OCI-LY3 (cell line): ENCODE results near the gene LMTK2.

Source experiments
- H2AFZ ChIP-seq: fragments of 200-600, 300-600 bp; shearing (Covaris generic); 2 replicates; pipeline ENCODE4 v1.6.0; 2014; ENCODE audit warnings: antibody characterized with exemption, low read depth, low read length
- H3K27ac ChIP-seq: fragments of 200-600, 300-600 bp; sonication (generic); 2 replicates; pipeline ENCODE4 v1.5.1; 2014; ENCODE audit warnings: mild to moderate bottlenecking, low read length, moderate library complexity, mixed read lengths
- H3K27me3 ChIP-seq: fragments of 200-600, 300-600 bp; sonication (generic); 2 replicates; pipeline ENCODE4 v1.6.1; 2014; ENCODE audit warnings: low read depth, low read length, mixed read lengths
- H3K36me3 ChIP-seq: fragments of 200-600, 300-600 bp; sonication (generic); replicated peaks from 2 replicates; pipeline ENCODE3; 2014; ENCODE audit warnings: low read depth, low read length, mixed read lengths
- H3K4me1 ChIP-seq: fragments of 300-600, 200-600 bp; sonication (generic); 2 replicates; pipeline ENCODE4 v1.6.1; 2014; ENCODE audit warnings: low read length, mixed read lengths
- H3K4me2 ChIP-seq: fragments of 200-600, 300-600 bp; sonication (generic); 2 replicates; pipeline ENCODE4 v1.6.1; 2014; ENCODE audit warnings: low read length, mixed read lengths
- H3K4me3 ChIP-seq: fragments of 300-600, 200-600 bp; sonication (generic); 2 replicates; pipeline ENCODE4 v1.5.1; 2014; ENCODE audit warnings: antibody characterized with exemption, mild to moderate bottlenecking, low read length, moderate library complexity
- H3K79me2 ChIP-seq: fragments of 300-600, 200-600 bp; shearing (Covaris generic); 2 replicates; pipeline ENCODE4 v1.6.1; 2014; ENCODE audit warnings: mild to moderate bottlenecking, low read length, mixed read lengths
- H3K9ac ChIP-seq: fragments of 300-600, 200-600 bp; shearing (Covaris generic); 2 replicates; pipeline ENCODE4 v1.6.0; 2014; ENCODE audit warnings: mild to moderate bottlenecking, low read length, moderate library complexity
- H3K9me3 ChIP-seq: fragments of 200-600, 300-600 bp; shearing (Covaris generic); 2 replicates; pipeline ENCODE4 v1.6.1; 2014; ENCODE audit warnings: low read length, mixed read lengths; ENCODE audit not compliant: insufficient read depth
- H4K20me1 ChIP-seq: fragments of 200-600, 300-600 bp; sonication (generic); 2 replicates; pipeline ENCODE4 v1.6.1; 2016; ENCODE audit warnings: low read length, mixed read lengths; ENCODE audit not compliant: insufficient read depth
- EZH2phosphoT487 ChIP-seq: fragments of 200-600 bp; shearing (Covaris generic); IDR thresholded peaks from 2 replicates; pipeline ENCODE4 v1.6.1; 2018; ENCODE audit warnings: antibody characterized with exemption, mixed run types, low read depth
- TF ChIP-seq, protein P1 (sequence below): fragments of 200-600, 300-600 bp; sonication (generic); IDR thresholded peaks from 2 replicates; pipeline ENCODE4 v1.5.1; 2014; ENCODE audit warnings: antibody characterized with exemption, low read length, low read depth

Gene LMTK2

DNA sequence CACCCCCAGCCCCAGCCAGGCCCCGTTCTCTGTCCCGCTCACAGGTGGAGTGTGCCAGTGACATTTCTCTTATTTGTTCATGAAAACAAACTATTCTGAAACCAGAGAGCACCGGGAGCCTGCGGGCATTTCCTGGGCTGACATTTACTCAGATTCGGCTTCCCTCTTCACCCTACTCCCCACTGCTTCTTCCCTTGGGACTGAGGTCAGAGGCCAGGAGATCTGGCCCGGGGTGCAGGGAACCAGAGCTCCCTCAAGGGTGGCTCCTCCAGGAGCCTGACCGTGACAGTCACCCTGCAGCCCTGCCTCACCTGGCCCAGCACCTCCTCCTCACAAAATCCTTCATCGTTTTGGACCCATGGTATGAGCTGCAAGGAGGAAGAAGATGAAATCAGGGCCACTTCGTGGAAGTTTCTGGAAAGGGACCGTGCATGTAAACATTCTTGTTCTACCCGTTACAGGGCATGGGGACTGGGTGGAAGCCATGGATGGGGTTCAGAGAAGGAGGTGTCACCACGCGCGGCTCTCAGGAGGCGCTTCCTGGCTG lies 116.8 kb downstream of the LMTK2 start:
- Histone ChIP-seq H3K36me3 (no peaks in the 10 kb centered on the region), H2AFZ (no peak overlapping the region), H3K27me3 (peaks cover 9% of the 10 kb centered on the region), H3K27ac (no peak overlapping the region), H3K4me3 (no peak overlapping the region), H3K79me2 (no peaks in the 10 kb centered on the region), H3K4me1 (peaks cover under 1% of the 10 kb centered on the region; the same call in 1 of the 2 replicates), H4K20me1 (0 out of 2 replicates have a peak, but pooled peaks cover 6% of the 10 kb centered on the region), H3K9ac (no peak overlapping the region), H3K4me2 (no peak overlapping the region), H3K9me3 (no peaks in the 10 kb centered on the region)
- TF ChIP-seq EZH2phosphoT487 = no peak
- TF ChIP-seq, protein P1, sequence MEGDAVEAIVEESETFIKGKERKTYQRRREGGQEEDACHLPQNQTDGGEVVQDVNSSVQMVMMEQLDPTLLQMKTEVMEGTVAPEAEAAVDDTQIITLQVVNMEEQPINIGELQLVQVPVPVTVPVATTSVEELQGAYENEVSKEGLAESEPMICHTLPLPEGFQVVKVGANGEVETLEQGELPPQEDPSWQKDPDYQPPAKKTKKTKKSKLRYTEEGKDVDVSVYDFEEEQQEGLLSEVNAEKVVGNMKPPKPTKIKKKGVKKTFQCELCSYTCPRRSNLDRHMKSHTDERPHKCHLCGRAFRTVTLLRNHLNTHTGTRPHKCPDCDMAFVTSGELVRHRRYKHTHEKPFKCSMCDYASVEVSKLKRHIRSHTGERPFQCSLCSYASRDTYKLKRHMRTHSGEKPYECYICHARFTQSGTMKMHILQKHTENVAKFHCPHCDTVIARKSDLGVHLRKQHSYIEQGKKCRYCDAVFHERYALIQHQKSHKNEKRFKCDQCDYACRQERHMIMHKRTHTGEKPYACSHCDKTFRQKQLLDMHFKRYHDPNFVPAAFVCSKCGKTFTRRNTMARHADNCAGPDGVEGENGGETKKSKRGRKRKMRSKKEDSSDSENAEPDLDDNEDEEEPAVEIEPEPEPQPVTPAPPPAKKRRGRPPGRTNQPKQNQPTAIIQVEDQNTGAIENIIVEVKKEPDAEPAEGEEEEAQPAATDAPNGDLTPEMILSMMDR = no peak

DNA sequence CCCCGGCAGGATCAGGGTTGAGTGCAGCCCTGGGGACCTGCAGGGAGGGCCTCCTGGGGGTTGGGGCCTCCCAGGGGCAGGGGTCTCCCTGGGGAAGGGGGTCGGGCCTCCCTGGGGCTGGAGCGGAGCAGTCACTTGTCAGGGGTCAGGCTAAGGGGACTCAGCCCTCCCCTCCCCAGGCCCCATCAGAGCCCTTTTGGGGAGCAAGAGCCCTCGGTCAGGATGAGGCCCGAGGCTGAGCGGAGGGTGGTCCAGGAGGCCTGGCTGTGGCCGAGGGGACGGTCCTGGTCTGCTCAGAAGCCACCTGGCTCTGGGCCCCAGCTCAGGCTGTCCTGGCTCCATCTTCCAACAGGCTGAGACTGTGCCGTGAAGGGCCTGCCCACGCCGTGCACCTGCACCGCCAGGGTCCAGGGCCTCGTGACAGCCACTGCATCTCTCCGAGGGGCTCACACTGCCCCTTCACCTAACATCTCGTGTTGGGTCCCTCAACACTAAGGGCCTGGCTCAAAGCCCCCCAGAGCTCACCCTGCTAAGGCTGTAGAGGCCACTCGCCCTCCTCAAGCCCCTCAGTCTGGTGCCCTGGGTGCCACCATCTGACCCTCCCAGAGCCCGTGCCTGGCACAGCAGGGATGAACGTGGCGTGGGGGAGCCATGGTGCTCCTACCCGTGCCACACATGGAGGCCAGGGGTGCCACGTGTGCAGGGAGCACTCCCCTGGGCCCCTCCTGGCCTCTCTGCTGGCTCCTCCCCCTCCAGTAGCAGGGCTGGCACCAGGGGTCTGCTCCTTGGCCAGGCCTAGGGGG lies 117.4 kb downstream of the LMTK2 start:
- H2AFZ ChIP-seq = no peak overlapping the region
- H3K27me3 ChIP-seq = peaks cover 3% of the 10 kb centered on the region; the same call in 1 of the 2 replicates
- H3K4me3 ChIP-seq = no peak overlapping the region
- TF ChIP-seq, protein P1 = no peak
- no peak for TF ChIP-seq EZH2phosphoT487
- H3K4me1 ChIP-seq = no peaks in the 10 kb centered on the region
- H3K36me3 ChIP-seq = no peaks in the 10 kb centered on the region
- no peak overlapping the region for H3K9ac ChIP-seq
- no peaks in the 10 kb centered on the region for H3K79me2 ChIP-seq
- no peaks in the 10 kb centered on the region for H3K9me3 ChIP-seq
- H3K27ac ChIP-seq = no peak overlapping the region
- H3K4me2 ChIP-seq = no peak overlapping the region
- 0 out of 2 replicates have a peak, but pooled peaks cover 2% of the 10 kb centered on the region for H4K20me1 ChIP-seq

DNA sequence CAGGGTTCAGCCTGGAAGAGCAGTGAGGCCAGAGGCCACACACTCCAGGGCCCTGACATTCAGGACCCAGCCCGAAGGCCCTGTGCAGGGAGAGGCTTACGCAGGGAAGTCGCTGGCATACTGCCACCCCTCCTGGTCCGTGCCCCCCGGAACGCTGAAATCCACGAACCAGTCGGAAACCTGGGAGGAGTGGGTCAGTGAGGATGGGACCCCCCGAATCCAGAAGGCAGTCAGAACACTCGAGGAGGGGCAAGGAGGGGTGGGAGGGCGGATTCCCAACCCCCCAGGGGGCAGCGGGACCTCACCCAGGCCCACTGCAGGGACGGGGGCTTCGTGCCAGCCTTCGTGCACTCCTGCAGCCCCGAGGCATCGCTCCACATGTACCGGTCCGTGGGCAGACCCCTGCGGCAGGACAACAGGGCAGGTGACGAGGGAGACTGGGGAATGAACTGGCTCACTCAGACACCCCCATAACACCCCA lies 118.1 kb downstream of the LMTK2 start:
- no peak overlapping the region for H3K9ac ChIP-seq
- no peak overlapping the region for H2AFZ ChIP-seq
- no peaks in the 10 kb centered on the region for H4K20me1 ChIP-seq
- H3K9me3 ChIP-seq = no peaks in the 10 kb centered on the region
- H3K4me2 ChIP-seq = no peak overlapping the region
- no peaks in the 10 kb centered on the region for H3K79me2 ChIP-seq
- no peaks in the 10 kb centered on the region for H3K36me3 ChIP-seq
- H3K4me1 ChIP-seq = no peaks in the 10 kb centered on the region
- H3K4me3 ChIP-seq = no peak overlapping the region
- H3K27me3 ChIP-seq = no peaks in the 10 kb centered on the region
- H3K27ac ChIP-seq = no peak overlapping the region
- TF ChIP-seq EZH2phosphoT487 = no peak
- TF ChIP-seq, protein P1 = no peak

DNA sequence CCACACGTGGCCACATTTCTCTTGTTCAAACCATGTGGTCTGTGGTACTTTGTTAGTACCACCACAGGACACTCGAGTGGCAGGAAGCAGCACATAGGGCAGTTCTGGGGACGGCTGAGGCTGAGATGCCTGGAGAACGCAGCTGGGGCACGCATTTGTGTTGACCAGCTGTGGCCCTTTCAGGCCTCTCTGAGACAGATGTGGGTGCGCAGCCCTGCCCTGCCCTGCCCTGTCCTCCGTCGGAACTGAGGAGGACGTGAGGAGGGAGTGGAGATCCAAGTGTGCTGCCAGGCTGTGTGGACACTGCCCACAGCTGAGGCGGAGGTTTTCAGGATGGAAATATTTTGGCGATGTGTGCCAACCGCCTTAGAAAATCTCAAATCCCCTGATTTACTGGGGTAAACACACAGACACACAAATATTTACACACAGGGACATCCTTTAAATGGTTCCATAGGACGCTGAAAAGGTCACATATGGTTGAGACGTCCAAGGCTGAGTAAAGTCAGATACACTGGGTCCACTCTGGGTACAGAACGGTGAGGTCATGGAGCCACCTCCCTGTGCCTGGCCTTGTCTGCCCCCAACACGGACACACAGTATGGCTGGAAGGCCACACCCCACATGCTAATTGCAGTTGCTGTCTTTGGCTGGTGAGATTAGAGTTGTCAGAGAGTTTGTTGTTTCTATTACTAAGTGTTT lies 119.4 kb downstream of the LMTK2 start:
- H3K4me1 ChIP-seq = no peaks in the 10 kb centered on the region
- no peaks in the 10 kb centered on the region for H3K36me3 ChIP-seq
- H4K20me1 ChIP-seq = no peaks in the 10 kb centered on the region
- no peak overlapping the region for H3K9ac ChIP-seq
- no peak overlapping the region for H3K27ac ChIP-seq
- H3K27me3 ChIP-seq = no peaks in the 10 kb centered on the region
- no peaks in the 10 kb centered on the region for H3K9me3 ChIP-seq
- H3K4me2 ChIP-seq = no peak overlapping the region
- TF ChIP-seq, protein P1 = no peak
- no peak for TF ChIP-seq EZH2phosphoT487
- H2AFZ ChIP-seq = no peak overlapping the region
- H3K4me3 ChIP-seq = no peak overlapping the region
- no peaks in the 10 kb centered on the region for H3K79me2 ChIP-seq
